HG02642 (cell line): ENCODE data around the gene LRRC40.
"Not testable (repeated sequence)": the region's sequence is repeated elsewhere in the genome, so short reads cannot be mapped to it uniquely, and the experiment has no call there.

ENCODE experiments used
- ATAC-seq: cut with Tn5 transposase; IDR thresholded peaks from one replicate; pipeline ENCODE4 v1.9.1; 2021; ENCODE audit warnings: mild to moderate bottlenecking; ENCODE audit not compliant: unreplicated experiment, poor library complexity

Gene LRRC40

GRCh38 chr1:70205434-70206118 is at the start of gene LRRC40:
TSS of gene LRRC40 (minus strand) at chr1:70205579. CDS start at chr1:70205540, 39 bp downstream.
- ATAC-seq: peak; percentile 80

- no peak for ATAC-seq
Measured at GRCh38 chr1:70248729-70249128, 43.4 kb upstream of the LRRC40 start.

GRCh38 chr1:70247768-70248167 is 42.4 kb upstream of the LRRC40 start:
- no peak for ATAC-seq

- ATAC-seq: no peak
Measured at GRCh38 chr1:70247122-70247521, 41.7 kb upstream of the LRRC40 start.

GRCh38 chr1:70239940-70240339 is 34.6 kb upstream of the LRRC40 start:
- ATAC-seq: no peak

GRCh38 chr1:70234733-70235132 is 29.4 kb upstream of the LRRC40 start:
- no peak for ATAC-seq

- no peak for ATAC-seq
Measured at GRCh38 chr1:70231475-70231874, 26.1 kb upstream of the LRRC40 start.

- no peak for ATAC-seq
Measured at GRCh38 chr1:70228670-70229069, 23.3 kb upstream of the LRRC40 start.

- ATAC-seq: peak; percentile 57
Measured at GRCh38 chr1:70227439-70227838, 22.1 kb upstream of the LRRC40 start.

GRCh38 chr1:70224954-70225353 is 19.6 kb upstream of the LRRC40 start:
- ATAC-seq: no peak

- ATAC-seq: no peak
Measured at GRCh38 chr1:70222716-70223235, 17.4 kb upstream of the LRRC40 start.

GRCh38 chr1:70221238-70222121 is 16.1 kb upstream of the LRRC40 start, which contains the start of gene SRSF11:
TSS of gene SRSF11 (plus strand) at chr1:70221380. CDS start at chr1:70221637, 257 bp downstream.
- ATAC-seq: peak; percentile 97

GRCh38 chr1:70220517-70221237 is 15.3 kb upstream of the LRRC40 start:
- peak; percentile 5 for ATAC-seq

- no peak for ATAC-seq
Measured at GRCh38 chr1:70220015-70220414, 14.6 kb upstream of the LRRC40 start.

- ATAC-seq: no peak
Measured at GRCh38 chr1:70211541-70211940, 6.2 kb upstream of the LRRC40 start.

GRCh38 chr1:70210820-70211219 is 5.4 kb upstream of the LRRC40 start:
- ATAC-seq: no peak

GRCh38 chr1:70208292-70208691 is 2.9 kb upstream of the LRRC40 start:
- no peak for ATAC-seq

- no peak for ATAC-seq
Measured at GRCh38 chr1:70207492-70207891, 2.1 kb upstream of the LRRC40 start.

GRCh38 chr1:70206833-70207232 is 1.5 kb upstream of the LRRC40 start:
- not testable (repeated sequence) for ATAC-seq

GRCh38 chr1:70205071-70205433 is 327 bp downstream of the LRRC40 start:
- ATAC-seq: peak; percentile 37

- ATAC-seq: no peak
Measured at GRCh38 chr1:70204600-70204999, 779 bp downstream of the LRRC40 start.
